Keratinocyte (primary cell): Measurements from ENCODE around the gene YWHAE.

Source experiments
- CTCF ChIP-seq, 3 experiments: IDR thresholded peaks in 1 of 3; conservative IDR thresholded peaks in 1 of 3; optimal IDR thresholded peaks in 1 of 3; 2 replicates in 2 of 3; 3 replicates in 1 of 3; pipeline versions ENCODE3 to v1.5.1; 2011; ENCODE audit warnings: low read length in 3 of 3, mild to moderate bottlenecking in 3 of 3, moderate library complexity in 2 of 3, control low read depth in 1 of 3, inconsistent platforms in 1 of 3; ENCODE audit not compliant: insufficient read depth in 2 of 3; ENCODE audit errors: extremely low read depth in 1 of 3
- EZH2 ChIP-seq: IDR thresholded peaks from one replicate; pipeline ENCODE4 v1.6.1; 2012; ENCODE audit warnings: inconsistent platforms, mild to moderate bottlenecking, low read length, moderate library complexity

- TF ChIP-seq CTCF (optimal IDR thresholded peaks at IDR 0.05 in 1 of 3, IDR thresholded peaks at IDR 0.05 in 1 of 3, conservative IDR thresholded peaks at IDR 0.05 in 1 of 3; ENCODE audit: extremely low read depth in 1 of 3, insufficient read depth in 2 of 3, low read length in 3 of 3) (no peak), EZH2 (no peak)
Measured at GRCh38 chr17:1422885-1423284, 22.9 kb upstream of the YWHAE start.
